Measurements from ENCODE around the gene CDCA4.
"Not testable (repeated sequence)": the region's sequence is repeated elsewhere in the genome, so short reads cannot be mapped to it uniquely, and the experiment has no call there.

Gene CDCA4

GRCh38 chr14:105033412-105033900 is 12.6 kb upstream of the CDCA4 start:
- DNase-seq (ENCODE audit: low spot score): not testable (repeated sequence)

- DNase-seq (ENCODE audit: low spot score): not testable (repeated sequence)
These were observed 11.6 kb upstream of the CDCA4 start for GRCh38 chr14:105032451-105032901.

DNA sequence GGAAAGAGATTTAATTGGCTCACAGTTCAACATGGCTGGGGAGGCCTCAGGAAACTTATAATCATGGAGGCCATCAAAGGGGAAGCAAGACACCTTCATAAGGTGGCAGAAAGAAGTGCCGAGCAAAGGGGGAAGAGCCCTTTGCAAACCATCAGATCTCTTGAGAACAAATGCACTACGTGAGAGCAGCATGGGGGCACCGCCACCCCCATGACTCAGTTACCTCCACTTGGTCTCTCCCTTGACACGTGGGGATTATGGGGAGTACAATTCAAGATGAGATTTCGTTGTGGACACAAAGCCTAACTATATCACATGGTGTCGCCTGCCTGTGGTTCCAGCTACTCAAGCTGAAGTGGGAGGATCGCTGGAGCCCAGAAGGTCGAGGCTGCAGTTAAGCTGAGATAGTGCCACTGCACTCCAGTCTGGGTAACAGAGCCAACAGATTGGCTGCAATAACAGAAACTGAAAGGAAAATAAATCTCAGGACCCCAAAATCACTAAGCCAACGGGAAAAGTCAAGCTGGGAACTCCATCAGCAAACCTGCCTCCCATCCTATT is 10.0 kb upstream of the CDCA4 start:
- DNase-seq (ENCODE audit: low spot score): no peak

GRCh38 chr14:105030194-105030593 is 9.3 kb upstream of the CDCA4 start:
- no peak for DNase-seq (ENCODE audit: low spot score)

DNA sequence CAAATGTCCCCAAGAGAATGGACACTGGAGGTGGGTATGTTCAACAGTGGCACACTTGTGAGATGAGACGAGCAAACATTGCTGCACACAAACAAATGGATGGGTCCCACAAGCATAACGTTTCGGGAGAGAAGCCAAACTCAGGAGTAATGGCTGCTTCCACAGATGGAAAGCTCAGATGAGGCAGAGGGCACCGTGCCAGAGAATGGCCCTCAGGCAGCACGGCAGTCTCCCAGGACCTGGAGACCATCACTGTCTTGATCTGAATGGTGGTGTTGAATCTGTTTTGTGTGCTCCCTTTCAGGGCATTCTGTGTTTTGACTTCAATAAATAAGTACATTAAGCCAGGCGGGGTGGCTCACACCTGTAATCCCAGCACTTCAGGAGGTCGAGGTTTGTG is 8.5 kb upstream of the CDCA4 start:
- DNase-seq (ENCODE audit: low spot score): no peak

GRCh38 chr14:105028251-105028927 is 7.5 kb upstream of the CDCA4 start:
- no peak for DNase-seq (ENCODE audit: low spot score)

DNA sequence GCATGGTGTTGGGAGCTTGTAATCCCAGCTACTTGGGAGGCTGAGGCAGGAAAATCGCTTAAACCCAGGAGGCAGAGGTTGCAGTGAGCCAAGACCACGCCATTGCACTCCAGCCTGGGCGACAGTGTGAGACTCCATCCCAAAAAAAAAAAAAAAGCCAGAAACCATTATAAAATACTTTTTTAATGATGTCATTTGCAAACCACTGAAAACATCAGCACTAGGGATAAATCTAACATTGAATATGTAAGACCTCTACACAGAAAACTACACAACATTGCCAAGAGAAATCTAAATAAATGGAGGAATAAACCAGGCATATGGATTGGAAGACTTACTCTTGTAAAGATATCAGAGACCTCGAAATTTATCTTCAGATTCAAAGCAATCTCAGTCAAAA is 6.8 kb upstream of the CDCA4 start:
- not testable (repeated sequence) for DNase-seq (ENCODE audit: low spot score)

GRCh38 chr14:105026802-105027563 is 6.1 kb upstream of the CDCA4 start:
- no peak for DNase-seq (ENCODE audit: low spot score)

GRCh38 chr14:105026033-105026785 is 5.3 kb upstream of the CDCA4 start:
- no peak for DNase-seq (ENCODE audit: low spot score)

DNA sequence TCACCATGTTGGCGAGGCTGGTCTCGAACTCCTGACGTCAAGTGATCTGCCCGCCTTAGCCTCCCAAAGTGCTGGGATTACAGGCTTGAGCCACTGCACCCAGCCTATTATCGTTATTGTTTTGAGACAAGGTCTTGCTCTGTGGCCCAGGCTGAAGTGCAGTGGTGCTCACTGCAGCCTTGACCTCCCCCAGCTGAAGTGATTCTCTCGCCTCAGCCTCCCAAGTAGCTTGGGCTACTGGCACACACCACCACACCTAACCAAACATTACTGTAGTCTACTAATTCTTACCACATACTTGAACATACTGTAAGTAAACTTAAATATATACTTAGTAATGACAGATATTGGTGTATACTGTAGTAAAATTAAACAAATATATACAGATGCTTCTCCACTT is 4.5 kb upstream of the CDCA4 start:
- DNase-seq (ENCODE audit: low spot score): no peak

- no peak for DNase-seq (ENCODE audit: low spot score)
These were observed 3.1 kb upstream of the CDCA4 start for GRCh38 chr14:105023791-105024480.

DNA sequence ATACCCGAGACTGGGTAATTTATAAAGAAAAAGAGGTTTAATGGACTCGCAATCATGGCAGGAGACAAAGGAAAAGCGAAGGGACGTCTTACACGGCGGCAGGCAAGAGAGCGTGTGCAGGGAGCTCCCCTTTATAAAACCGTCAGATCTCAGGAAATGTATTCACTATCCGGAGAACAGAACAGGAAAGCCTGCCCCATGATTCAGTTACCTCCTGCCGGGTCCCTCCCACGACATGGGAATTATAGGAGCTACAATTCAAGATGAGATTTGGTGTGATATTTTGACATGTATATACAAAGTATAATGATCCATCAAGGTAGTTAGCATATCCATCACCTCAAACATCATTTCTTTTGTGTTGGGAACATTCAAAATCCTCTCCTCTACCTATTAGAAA is 2.3 kb upstream of the CDCA4 start:
- DNase-seq (ENCODE audit: low spot score): no peak

GRCh38 chr14:105022276-105022670 is 1.4 kb upstream of the CDCA4 start:
- DNase-seq (ENCODE audit: low spot score): no peak

DNA sequence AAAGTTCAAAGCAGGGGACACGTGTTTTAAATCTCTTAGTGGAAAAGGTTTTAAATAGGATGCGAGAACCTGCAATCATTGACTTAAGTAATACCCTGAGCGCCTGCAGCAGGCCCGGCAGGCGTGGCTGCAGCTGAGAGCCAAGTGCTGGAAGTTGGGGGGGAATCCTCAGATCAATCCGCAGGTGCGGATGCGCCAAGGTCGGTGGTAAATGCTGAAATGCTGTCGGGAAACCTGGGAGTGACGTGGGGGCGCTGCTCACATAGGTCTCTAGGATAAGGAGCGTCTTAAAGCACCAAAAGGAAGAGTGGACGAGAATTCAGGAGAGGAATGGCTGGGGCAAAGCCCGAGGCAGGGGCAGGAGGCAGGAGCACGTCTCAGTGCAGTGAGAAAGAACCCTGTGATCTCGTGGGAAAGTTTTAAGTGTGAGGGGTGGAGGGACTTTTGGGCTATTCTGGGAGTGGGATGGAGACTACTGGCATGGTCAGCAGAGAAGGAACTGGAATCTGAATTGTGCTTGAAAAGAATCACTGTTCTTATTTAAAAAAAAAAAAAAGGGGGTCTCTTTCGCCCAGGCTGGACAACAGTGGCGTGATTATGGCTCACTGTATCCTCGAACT is 883 bp upstream of the CDCA4 start:
- DNase-seq (ENCODE audit: low spot score): peak; percentile 38

- peak; percentile 49 for DNase-seq (ENCODE audit: low spot score)
These were observed 745 bp downstream of the CDCA4 start for GRCh38 chr14:105019861-105020814.

DNA sequence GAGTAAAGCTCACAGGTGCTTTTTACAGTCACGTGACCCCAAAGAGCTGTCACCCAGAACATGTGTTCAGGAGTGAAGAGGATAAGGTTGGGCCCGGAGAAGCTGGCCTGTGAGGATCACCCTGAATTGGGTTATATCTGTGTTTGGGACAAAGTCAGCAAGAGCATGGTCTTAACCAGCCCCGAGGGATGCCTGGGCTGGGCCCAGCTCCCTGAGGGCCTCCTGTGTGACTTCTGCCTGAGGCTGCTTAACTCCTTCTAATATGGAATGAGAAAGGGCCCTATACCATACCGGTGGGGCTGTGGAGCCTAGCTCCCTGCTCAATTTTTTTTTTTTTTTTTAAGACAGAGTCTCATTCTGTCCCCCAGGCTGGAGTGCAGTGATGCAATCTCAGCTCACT is 2.5 kb downstream of the CDCA4 start:
- DNase-seq (ENCODE audit: low spot score): no peak

GRCh38 chr14:105015905-105016304 is 5.0 kb downstream of the CDCA4 start:
- no peak for DNase-seq (ENCODE audit: low spot score)

GRCh38 chr14:105015242-105015641 is 5.6 kb downstream of the CDCA4 start:
- DNase-seq (ENCODE audit: low spot score): no peak

- no peak for DNase-seq (ENCODE audit: low spot score)
These were observed 6.3 kb downstream of the CDCA4 start for GRCh38 chr14:105014631-105015030.

DNA sequence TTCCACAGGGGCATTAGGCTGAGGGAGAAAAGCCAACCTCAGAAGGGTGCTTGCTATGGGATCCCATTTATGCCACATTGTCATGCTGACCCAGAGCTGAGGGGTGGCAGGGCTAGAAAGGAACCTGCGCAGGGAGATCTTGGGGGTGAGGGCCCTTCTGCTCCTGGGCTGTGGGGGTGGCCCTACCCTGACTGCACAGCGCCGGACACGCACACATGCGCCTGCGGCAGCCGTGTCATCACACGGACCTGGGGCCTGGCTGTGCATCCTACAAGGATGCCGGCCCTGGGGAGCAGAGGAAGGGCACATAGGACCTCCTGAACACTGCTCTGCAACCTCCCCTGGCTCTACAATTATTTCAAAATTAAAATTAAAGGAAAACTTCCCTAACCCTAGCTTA is 6.9 kb downstream of the CDCA4 start:
- DNase-seq (ENCODE audit: low spot score): no peak
